ENCODE measurements around the gene GIGYF1.
A peak's percentile ranks its signal among the peaks of the same experiment; 100 is the strongest.
"Not testable (repeated sequence)": the region's sequence is repeated elsewhere in the genome, so short reads cannot be mapped to it uniquely, and the experiment has no call there.

The GIGYF1 gene

GRCh38 chr7:100671353-100672327, 22.4 kb downstream of the GIGYF1 start:
- DNase-seq = no peak

DNA sequence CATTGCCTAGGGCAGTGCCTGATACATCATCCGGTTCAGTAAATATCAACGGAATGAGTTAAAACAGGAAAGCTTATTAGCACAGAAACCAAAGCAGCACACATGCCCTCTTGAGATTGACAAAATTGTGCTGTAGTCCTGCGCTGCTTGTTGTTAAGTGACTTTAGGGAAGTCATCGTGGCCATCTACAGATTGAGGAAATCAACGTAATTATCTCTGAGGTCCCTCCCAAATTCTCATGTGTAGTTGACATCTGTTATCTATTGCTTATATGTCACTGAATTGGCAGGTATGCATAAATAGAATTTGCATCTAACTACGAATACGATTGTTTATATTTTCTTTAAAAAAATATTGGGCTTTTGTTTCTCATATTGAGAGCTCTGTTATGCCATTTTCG, 24.0 kb downstream of the GIGYF1 start:
- no peak for DNase-seq

DNA sequence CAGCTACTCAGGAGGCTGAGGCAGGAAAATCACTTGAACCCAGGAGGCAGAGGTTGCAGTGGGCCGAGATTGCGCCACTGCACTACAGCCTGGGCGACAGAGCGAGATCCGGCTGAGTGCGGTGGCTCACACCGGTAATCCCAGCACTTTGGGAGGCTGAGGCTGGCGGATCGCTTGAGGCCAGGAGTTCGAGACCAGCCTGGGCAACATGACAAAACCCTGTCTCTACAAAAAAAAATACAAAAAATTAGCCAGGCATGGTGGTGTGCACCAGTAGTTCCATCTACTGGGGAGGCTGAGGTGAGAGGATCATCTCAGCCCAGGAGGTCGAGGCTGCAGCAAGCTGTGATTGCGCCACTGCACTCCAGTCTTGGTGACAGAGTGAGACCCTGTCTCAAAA, 24.9 kb downstream of the GIGYF1 start:
- DNase-seq = not testable (repeated sequence)

DNA sequence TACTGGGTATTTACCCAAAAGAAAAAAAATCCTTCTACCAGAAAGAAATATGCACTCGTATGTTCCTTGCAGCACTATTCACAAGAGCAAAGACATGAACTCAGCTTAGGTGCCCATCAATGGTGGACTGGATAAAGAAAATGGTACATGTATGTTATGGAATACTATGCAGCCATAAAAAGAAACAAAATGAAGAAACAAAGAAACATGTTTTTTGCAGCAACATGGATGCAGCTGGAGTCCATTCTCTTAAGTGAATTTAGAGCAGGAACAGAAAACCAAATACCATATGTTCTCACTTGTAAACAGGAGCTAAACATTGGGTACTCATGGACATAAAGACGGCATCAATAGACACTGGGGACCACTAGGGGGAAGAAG, 26.0 kb downstream of the GIGYF1 start:
- no peak for DNase-seq

DNA sequence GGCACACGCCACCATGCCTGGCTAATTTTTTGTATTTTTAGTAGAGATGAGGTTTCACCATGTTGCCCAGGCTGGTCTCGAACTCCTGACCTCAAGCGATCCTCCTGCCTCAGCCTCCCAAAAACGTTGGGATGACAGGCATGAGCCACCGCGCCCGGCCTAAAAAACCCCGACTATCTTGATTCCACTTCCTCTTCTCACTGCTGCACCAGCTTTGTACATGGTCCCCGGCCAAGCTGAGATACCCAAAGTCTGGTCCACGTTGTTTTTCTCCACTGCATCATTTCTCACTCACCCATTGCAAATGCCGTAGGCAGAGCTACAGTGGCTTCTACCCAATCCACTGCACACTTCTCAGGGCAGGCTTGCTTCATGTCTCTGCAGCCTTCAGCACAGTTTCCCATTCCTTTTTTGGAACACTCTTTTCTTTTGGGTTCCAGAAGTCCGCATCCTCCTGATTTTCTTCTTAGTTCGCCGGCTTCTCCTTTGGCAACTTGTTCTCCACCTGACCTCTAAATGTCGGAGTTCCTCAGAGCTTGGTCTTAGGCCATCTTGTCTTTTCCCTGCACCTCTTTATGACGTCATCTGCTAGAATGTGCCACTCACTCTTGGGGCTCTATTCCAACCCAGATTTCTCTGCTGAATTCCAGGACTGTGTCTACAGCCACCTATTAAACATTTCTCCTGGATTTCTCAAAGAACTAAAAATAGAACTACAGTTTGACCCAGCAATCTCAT, 26.6 kb downstream of the GIGYF1 start:
- no peak for DNase-seq

DNA sequence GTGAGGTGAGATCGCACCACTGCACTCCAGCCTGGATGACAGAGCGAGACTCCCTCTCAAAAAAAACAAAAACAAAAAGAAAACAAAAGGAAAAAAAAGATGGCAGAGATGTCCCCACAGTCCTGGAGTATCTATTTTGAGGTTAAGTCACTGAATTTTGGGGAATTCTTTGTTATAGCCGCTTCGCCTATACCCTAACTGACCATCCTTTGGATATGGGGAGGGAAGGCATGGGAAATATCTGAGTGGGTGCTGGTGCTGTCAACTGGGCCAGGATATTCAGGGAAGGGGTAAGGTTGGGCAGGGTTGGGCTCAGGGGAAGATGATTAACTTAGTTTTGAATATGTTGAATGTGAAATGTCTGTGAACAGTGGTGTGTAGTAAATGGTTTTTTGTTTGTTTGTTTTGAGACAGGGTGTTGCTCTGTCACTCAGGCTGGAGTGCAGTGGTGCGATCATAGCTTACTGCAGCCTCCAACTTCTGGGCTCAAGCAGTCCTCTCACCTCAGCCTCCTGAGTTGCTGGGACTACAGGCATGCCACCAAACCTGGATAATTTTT, 28.8 kb downstream of the GIGYF1 start:
- DNase-seq = no peak

DNA sequence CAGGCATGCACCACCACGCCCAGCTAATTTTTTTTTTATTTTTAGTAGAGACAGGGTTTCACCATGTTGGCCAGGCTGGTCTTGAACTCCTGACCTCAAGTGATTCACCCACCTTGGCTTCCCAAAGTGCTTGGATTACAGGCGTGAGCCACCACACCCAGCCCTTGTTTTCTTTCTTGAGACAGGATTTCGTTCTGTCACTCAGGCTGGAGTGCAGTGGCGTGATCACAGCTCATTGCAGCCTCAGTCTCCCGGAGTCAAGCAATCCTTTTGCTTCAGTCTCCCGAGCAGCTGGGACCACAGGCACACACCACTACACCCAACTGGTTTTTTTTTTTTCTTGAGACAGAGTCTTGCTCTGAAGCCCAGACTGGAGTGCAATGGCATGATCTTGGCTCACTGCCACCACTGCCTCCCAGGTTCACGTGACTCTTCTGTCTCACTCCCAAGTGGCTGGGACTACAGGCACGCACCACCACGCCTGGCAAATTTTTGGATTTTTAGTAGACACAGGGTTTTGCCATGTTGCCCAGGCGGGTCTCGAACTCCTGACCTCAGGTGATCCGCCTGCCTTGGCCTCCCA, 31.8 kb downstream of the GIGYF1 start:
- not testable (repeated sequence) for DNase-seq

DNA sequence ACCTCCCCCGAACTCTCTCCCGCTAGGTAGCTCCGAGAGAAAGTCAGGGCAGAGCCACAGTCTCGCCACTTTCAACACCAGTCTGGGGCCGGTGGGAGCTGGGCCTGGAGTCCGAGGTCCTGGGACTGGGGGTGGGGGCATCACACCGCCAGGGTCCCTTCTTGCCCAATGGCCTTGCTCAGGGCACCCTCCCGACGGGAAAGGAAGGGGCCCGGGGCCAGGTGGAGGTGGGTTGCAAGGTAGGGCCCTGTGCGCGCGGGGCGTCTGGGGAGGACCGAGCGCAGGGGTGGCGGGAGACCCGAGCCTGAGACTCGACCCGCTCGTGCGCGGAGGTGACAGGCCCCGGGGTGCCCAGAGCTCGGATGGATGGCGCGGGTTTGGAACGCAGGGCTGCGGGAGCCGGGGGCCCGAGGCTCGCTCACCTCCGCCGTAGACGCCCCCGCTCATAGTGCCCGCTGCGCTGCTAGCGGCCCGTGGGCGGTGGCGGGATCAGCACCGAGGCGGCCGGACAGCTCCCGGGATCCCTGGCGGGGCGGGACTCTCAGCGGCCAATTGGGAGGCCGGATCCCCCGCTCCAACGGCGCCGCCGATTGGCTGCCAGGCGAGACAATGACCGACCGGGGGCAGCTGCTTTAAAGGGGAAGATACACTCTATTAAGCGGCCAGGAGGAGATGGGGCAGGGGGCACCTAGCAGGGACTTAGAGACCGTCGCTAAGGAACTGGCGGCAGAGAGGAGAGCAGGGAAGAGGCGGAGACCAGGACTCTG, 38.0 kb downstream of the GIGYF1 start, which contains the start of gene ACTL6B:
Gene ACTL6B, minus strand, starts transcription at position 541 of the 767 bp plus-strand sequence. Its CDS starts 94 bp downstream, at position 447.
- peak; percentile 58 for DNase-seq

- DNase-seq = no peak
These were observed 38.9 kb downstream of the GIGYF1 start for GRCh38 chr7:100654908-100655831.

DNA sequence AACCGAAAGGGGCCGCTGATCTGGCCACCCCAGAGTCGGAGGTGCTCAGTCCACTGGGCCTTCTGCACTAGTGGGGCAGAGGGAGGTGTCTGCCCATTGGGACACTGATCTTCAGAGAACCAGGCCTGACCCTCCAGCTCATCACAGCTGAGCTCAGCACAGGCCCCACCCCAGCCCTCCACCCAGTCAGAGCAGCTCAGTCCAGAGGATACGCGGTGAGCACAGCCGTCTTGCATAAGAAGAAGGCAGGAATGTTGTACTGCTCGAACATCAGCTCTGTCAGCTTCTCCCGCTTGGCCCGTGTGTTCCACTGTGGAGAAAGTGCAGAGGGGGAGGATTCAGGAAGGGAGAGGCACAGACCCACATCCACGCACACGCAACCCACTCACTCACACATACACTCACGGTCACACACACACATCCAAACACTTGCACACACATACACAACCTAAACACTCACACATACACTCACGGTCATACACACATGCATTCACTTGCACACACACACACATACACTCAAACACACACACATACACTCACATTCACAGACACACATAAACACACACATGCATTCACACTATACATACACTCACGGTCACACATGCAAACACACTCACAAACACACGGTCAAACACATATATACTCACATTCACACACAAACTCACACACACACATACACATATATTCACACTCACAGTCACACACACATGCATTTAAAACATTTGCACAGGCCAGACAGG, 44.1 kb downstream of the GIGYF1 start:
- no peak for DNase-seq

- peak; percentile 38 for DNase-seq
These were observed 51.5 kb downstream of the GIGYF1 start for GRCh38 chr7:100642534-100642907.

DNA sequence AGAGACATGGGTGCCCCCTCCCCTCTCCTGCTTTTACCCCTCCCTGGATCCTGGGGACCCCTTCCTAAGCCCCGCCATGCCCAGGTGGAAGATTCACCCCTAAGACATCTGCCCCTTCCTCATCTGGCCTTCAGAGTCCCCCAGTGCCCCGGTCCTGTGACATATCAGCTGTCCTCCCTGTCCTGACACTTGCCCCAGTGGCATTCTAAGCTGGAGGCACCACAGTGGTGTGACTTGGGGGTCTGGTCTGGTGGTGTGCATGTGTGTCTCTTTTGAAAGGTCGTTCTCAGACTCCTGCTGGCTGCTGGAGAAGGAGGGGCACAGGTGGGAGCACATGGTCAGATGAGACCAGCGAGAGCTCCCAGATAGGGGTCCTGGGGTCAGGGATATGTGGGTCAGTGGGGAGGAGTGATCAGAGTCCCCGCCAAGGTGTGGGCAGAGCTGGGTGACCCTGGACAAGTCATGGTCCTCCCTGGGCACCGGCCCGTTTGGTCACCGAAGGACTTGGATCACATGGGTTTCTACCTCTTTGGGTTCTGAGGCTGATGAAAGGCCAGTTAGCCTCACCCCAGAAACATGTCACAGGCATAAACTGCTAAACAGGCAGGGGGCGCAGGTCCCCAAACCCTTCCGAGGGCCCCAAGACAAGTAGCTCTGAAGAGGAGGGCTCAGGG, 52.1 kb downstream of the GIGYF1 start:
- no peak for DNase-seq

GRCh38 chr7:100641463-100641859, 52.6 kb downstream of the GIGYF1 start, which contains the start of gene TFR2:
TFR2 (minus strand) TSS chr7:100641552; CDS start chr7:100641509, 43 bp downstream.
- DNase-seq = no peak

DNA sequence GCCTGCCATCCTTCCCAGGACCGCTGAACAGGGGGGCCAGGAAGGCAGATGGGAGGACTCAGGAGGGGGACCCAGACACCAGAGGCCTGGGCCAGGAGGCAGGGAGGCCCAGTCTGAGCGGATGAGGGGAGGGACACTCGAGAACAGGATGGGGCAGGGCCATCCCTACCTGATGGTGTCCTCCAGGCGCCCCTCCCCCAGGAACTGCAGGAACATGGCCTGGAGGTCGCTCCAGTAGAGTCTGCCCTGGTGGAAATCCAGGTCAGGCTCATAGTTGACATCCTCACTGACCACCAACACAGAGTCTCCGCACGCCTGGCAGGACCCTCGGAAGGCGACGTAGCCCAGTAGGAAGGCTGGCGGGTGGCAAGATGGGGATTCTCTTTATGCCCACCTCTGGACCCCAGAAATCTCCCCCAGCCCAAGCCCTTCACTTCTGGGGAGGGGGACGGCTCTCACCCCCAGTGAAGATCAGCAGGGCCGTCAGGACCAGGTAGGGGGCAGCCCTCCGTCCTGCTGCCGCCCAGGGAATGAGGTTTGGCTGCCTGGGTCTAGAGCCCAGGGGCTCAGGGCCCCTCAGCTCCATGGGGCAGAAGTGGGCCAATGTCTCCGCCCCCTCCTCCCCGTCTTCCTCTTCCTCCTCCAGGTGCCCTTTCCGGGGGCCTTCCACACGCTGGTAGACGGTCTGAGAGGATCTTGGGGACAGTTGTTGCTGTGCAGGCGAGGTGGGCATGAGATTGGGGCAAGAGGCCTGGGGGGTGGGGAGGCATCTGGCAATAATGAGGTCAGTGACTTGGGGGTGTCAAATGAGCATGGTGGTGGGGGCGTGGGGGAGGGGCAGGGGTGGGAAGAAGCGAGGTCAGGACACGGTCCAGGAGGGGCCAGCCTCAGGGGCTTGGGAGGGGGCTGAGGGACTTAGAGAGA, 53.3 kb downstream of the GIGYF1 start:
- DNase-seq = no peak

- no peak for DNase-seq
These were observed 54.0 kb downstream of the GIGYF1 start for GRCh38 chr7:100639995-100640516.

DNA sequence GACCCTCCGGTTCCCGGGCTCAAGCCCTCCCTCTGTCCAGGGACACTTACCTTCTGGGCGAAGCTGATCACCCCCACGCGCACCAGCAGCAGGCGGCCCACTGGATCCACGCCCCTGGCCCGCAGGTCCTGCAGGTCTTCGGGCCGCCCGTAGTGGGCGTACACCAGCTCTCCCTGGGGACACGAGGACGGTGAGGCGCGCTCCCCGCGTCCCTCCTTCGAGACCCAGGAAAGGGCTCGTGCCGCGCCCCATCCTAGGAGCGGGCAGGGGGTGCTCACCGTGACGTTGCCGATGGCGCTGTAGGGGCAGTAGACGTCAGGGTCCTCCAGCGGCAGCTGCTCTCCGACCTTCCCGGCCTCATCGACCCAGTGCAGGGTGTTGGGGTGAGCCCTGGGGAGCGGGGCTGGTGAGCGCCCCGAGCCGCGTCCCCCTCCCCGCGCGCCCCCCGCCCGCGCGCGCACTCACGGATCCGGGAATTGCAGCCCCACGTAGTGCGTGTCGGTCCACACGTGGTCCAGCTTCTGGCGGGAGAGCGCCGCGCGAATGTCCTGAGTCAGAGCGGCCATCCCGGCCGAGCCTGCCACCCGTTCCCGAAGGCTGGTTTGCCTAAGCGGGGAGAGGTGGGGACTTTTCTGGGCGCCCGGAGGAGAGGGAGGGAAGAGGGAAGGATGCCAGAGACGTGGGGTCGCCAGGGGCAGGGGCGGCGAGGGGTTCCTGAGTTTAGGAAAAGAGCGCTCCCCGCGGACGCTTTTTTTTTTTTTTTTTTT, 60.9 kb downstream of the GIGYF1 start:
- peak; percentile 74 for DNase-seq

GRCh38 chr7:100630066-100630465, 64.0 kb downstream of the GIGYF1 start:
- no peak for DNase-seq
